HepG2 (cell line): ENCODE data around the gene SSH3. TPM values are rescaled to one million over a fixed set of nuclear protein-coding genes. Genes with fewer than 3 reads are reported as not detected.

Experiments
- ATAC-seq: fragments of 200-7000 bp; cut with Tn5 transposase; 3 replicates; pipeline ENCODE4 v1.9.1; 2020; ENCODE audit warnings: mild to moderate bottlenecking, moderate library complexity
- BruUV-seq: library from RNA; stranded (reverse); fragments of 400-500 nt; replicated peaks from 2 replicates; lab custom pipeline; 2021; lab: Mats Ljungman, UMichigan
- CTCF ChIA-PET: fragments of 300-600 bp; formaldehyde crosslinking; extraction: SDS; loops from one replicate; lab custom pipeline; 2021; ENCODE audit warnings: low total read pairs, inconsistent platforms, low intra/inter-chr PET ratio; lab: Yijun Ruan, JAX
- POLR2A ChIA-PET: fragments of 350-600 bp; sonication (Branson Sonifier 250); formaldehyde crosslinking; loops from one replicate; lab custom pipeline; 2020; ENCODE audit warnings: antibody characterized with exemption, inconsistent platforms; lab: Yijun Ruan, JAX
- DNase-seq: peaks from one replicate; pipeline ENCODE4 v3.0.0-alpha.2; 2015; ENCODE audit warnings: low spot score
- FAIRE-seq: peaks from 3 replicates; lab custom pipeline; 2011; peaks lifted over from hg19 to GRCh38; lab: Jason Lieb, UNC
- H2AFZ ChIP-seq: one replicate; pipeline ENCODE4 v1.6.1; 2011; ENCODE audit warnings: low read length, inconsistent platforms
- H3K27ac ChIP-seq: fragments of 300-600 bp; 3 replicates; pipeline ENCODE4 v1.8.0; 2011; ENCODE audit warnings: mixed run types, mild to moderate bottlenecking, mixed read lengths, low read length, inconsistent platforms; ENCODE audit not compliant: insufficient read depth; ENCODE audit errors: extremely low read length
- H3K27me3 ChIP-seq, 2 experiments: fragments of 200-600 bp in 1 of 2; 2 replicates in 1 of 2; 3 replicates in 1 of 2; pipeline versions ENCODE4 v1.6.0 to v1.8.0; 2011; ENCODE audit warnings: low read length in 2 of 2, mild to moderate bottlenecking in 2 of 2, moderate library complexity in 2 of 2, inconsistent platforms in 1 of 2; ENCODE audit not compliant: insufficient read depth in 2 of 2, control insufficient read depth in 1 of 2
- H3K36me3 ChIP-seq, 2 experiments: fragments of 200-600 bp in 1 of 2; replicated peaks in 1 of 2; 2 replicates in 1 of 2; 3 replicates in 1 of 2; pipeline versions ENCODE4 v1.5.1 to v1.8.0; 2011; ENCODE audit warnings: low read length in 2 of 2, inconsistent platforms in 1 of 2; ENCODE audit not compliant: insufficient read depth in 2 of 2, control insufficient read depth in 1 of 2
- H3K4me1 ChIP-seq: 2 replicates; pipeline ENCODE4 v1.5.1; 2012; ENCODE audit warnings: low read length, inconsistent platforms; ENCODE audit not compliant: insufficient read depth
- H3K4me2 ChIP-seq: 2 replicates; pipeline ENCODE4 v1.6.0; 2011; ENCODE audit warnings: low read depth, low read length, inconsistent platforms
- H3K4me3 ChIP-seq, 3 experiments: fragments of 200-600 bp in 1 of 3; sonication (generic), shearing (Covaris generic) in 1 of 3; replicated peaks in 1 of 3; 2 replicates each; pipeline ENCODE4 v1.5.1; 2011 to 2016; ENCODE audit warnings: low read length in 3 of 3, inconsistent platforms in 2 of 3, low read depth in 2 of 3, mild to moderate bottlenecking in 2 of 3, control low read depth in 1 of 3, mixed read lengths in 1 of 3; ENCODE audit not compliant: insufficient read depth in 1 of 3
- H3K79me2 ChIP-seq: one replicate; pipeline ENCODE4 v1.6.1; 2011; ENCODE audit warnings: low read length, inconsistent platforms; ENCODE audit not compliant: insufficient read depth
- H3K9ac ChIP-seq: 2 replicates; pipeline ENCODE4 v1.6.0; 2011; ENCODE audit warnings: mild to moderate bottlenecking, low read depth, low read length, inconsistent platforms; ENCODE audit not compliant: insufficient read depth
- H3K9me3 ChIP-seq: 2 replicates; pipeline ENCODE4 v1.5.1; 2012; ENCODE audit warnings: mild to moderate bottlenecking, low read length
- H4K20me1 ChIP-seq: 2 replicates; pipeline ENCODE4 v1.6.0; 2011; ENCODE audit warnings: inconsistent platforms, mild to moderate bottlenecking, low read length, moderate library complexity; ENCODE audit not compliant: insufficient read depth
- FOXA3 ChIP-seq: IDR thresholded peaks from 2 replicates; pipeline ENCODE4 v1.6.1; 2016; ENCODE audit warnings: missing genetic modification reagents, missing compliant biosample characterization
- GABPA ChIP-seq, 2 experiments: IDR thresholded peaks; 2 replicates each; pipeline ENCODE4 v1.6.1; 2011 to 2016; ENCODE audit warnings: low read depth in 2 of 2, low read length in 1 of 2, missing biosample characterization in 1 of 2, missing genetic modification characterization in 1 of 2
- MEIS2 ChIP-seq: sonication (generic); formaldehyde crosslinking; IDR thresholded peaks from 2 replicates; pipeline ENCODE4 v1.9.0; 2021; ENCODE audit warnings: mild to moderate bottlenecking, missing genetic modification reagents
- NR2F2 ChIP-seq: IDR thresholded peaks from 2 replicates; pipeline ENCODE4 v1.6.1; 2012; ENCODE audit warnings: low read depth, inconsistent platforms, borderline replicate concordance
- SMAD9 ChIP-seq: sonication (generic); formaldehyde crosslinking; IDR thresholded peaks from 2 replicates; pipeline ENCODE4 v1.5.1; 2020; ENCODE audit warnings: mild to moderate bottlenecking, missing genetic modification reagents
- TAF1 ChIP-seq: sonication (generic); formaldehyde crosslinking; IDR thresholded peaks from 2 replicates; pipeline ENCODE4 v1.4.0; 2020; ENCODE audit warnings: missing genetic modification reagents
- TRIM22 ChIP-seq: fragments of 450-650 bp; IDR thresholded peaks from 2 replicates; pipeline ENCODE4 v1.6.1; 2017
- ZEB1 ChIP-seq: IDR thresholded peaks from 2 replicates; pipeline ENCODE4 v1.6.1; 2012; ENCODE audit warnings: mild to moderate bottlenecking, low read depth, inconsistent platforms; ENCODE audit not compliant: insufficient replicate concordance
- ZNF17 ChIP-seq: sonication (generic); formaldehyde crosslinking; IDR thresholded peaks from 2 replicates; pipeline ENCODE4 v1.5.0; 2020; ENCODE audit warnings: mild to moderate bottlenecking, missing genetic modification reagents
- ZNF441 ChIP-seq: sonication (generic); formaldehyde crosslinking; IDR thresholded peaks from 2 replicates; pipeline ENCODE4 v1.7.0; 2021; ENCODE audit warnings: missing genetic modification reagents, borderline replicate concordance
- ZNF451 ChIP-seq: sonication (generic); formaldehyde crosslinking; IDR thresholded peaks from 2 replicates; pipeline ENCODE4 v1.5.0; 2020; ENCODE audit warnings: mild to moderate bottlenecking, missing genetic modification reagents
- ZNF687 ChIP-seq: sonication (generic); formaldehyde crosslinking; IDR thresholded peaks from 2 replicates; pipeline ENCODE4 v1.5.1; 2020; ENCODE audit warnings: mild to moderate bottlenecking, missing genetic modification reagents, moderate library complexity
- WGBS: methylation state at CpG from one replicate; pipeline ENCODE4 v1.1.6; 2017; ENCODE audit warnings: low lambda C conversion rate; 5-methylcytosine and 5-hydroxymethylcytosine counted together
- in situ Hi-C: cut with HindIII; loops from 2 replicates; pipeline ENCODE4 v1.10.0; 2017; ENCODE audit warnings: low pct_unique_long_range_greater_than_20kb; ENCODE audit not compliant: extremely low pct_ligation_motif_present
- intact Hi-C: fragments of 100-400 bp; cut with micrococcal nuclease; formaldehyde crosslinking; loops from one replicate; pipeline ENCODE4 v1.10.0; 2022; ENCODE audit not compliant: unreplicated experiment
- polyA plus RNA-seq, 8 experiments: library from polyadenylated mRNA; depleted of rRNA in 3 of 8; stranded (reverse) in 7 of 8; unstranded in 1 of 8; fragments of >200 nt; fragmentation: Illumina TruSeq in 4 of 8; extraction: Trizol in 4 of 8; gene quantifications; 2 replicates each; pipeline versions ENCODE4 v1.2.1 to v1.2.3, GENCODE V29; 2011 to 2016; ENCODE audit warnings: low read depth in 4 of 8, missing spikeins in 1 of 8, mixed read lengths in 1 of 8; ENCODE audit not compliant: insufficient read depth in 1 of 8
- total RNA-seq, 5 experiments: library from RNA; depleted of rRNA; stranded (reverse); fragments of >200 nt; fragmentation: Illumina TruSeq; extraction: Trizol; gene quantifications; 2 replicates each; pipeline ENCODE4 v1.2.3, GENCODE V29; 2016; ENCODE audit warnings: low read depth in 1 of 5

The SSH3 gene
- total and polyA plus RNA-seq, 2 of the 13 experiments (the other 11 are each of a cell fraction or from before 2014, with no cell fraction given): 12.4 to 18.8 TPM

- TF ChIP-seq ZNF687 (CRISPR knock-in tag): peak; percentile 48
Observed at GRCh38 chr11:67255864-67256263, 47.5 kb upstream of the SSH3 start (continued).

- no peak for FAIRE-seq
- Histone ChIP-seq H3K9ac (no peak overlapping the region), H3K36me3 (peaks cover 35 to 45% of the 10 kb centered on the region in 2 experiments), H3K27me3 (no peaks in the 10 kb centered on the region), H2AFZ (no peak overlapping the region), H3K4me3 (no peak overlapping the region), H3K79me2 (peaks cover 2% of the 10 kb centered on the region), H3K4me2 (no peak overlapping the region), H3K27ac (peak overlapping the region; percentile 87), H3K9me3 (no peaks in the 10 kb centered on the region), H4K20me1 (no peaks in the 10 kb centered on the region), H3K4me1 (peaks cover 89% of the 10 kb centered on the region)
- ChIA-PET POLR2A (interaction anchor here (1.1 to 1.9 kb wide), 2 partner anchors 17 to 47 kb away, joined by 4 to 5 read pairs; partner anchors contain the start of gene SSH3), CTCF (no interaction called here)
- in situ Hi-C loops: no loop called here
- ATAC-seq: no peak
- 85% methylated on average over 5 of the region's 5 CpGs for WGBS
- TF ChIP-seq GABPA (IDR thresholded peaks at IDR 0.05; ENCODE audit: low read depth, low read length) (no peak), GABPA (CRISPR knock-in tag; IDR thresholded peaks at IDR 0.05; ENCODE audit: low read depth) (no peak), TAF1 (CRISPR knock-in tag) (no peak), MEIS2 (CRISPR knock-in tag) (no peak), ZNF451 (CRISPR knock-in tag) (no peak), ZNF17 (no peak), TRIM22 (no peak), NR2F2 (no peak), ZEB1 (no peak), SMAD9 (CRISPR knock-in tag) (no peak), ZNF687 (CRISPR knock-in tag) (no peak), ZNF441 (CRISPR knock-in tag) (no peak), FOXA3 (no peak)
- TSS peak; percentile 17 for BruUV-seq
- no peak for DNase-seq
- intact Hi-C loops: no loop called here
Observed at GRCh38 chr11:67256477-67257135, 46.7 kb upstream of the SSH3 start.
